IPS-20b (cell line): ENCODE measurements around the gene HDAC1.
"Not testable (repeated sequence)": the region's sequence is repeated elsewhere in the genome, so short reads cannot be mapped to it uniquely, and the experiment has no call there.

Experiments
- H3K27ac ChIP-seq: one replicate; pipeline ENCODE4 v1.5.1; 2013; ENCODE audit warnings: low read length
- H3K27me3 ChIP-seq: 2 replicates; pipeline ENCODE4 v1.6.1; 2013; ENCODE audit warnings: mild to moderate bottlenecking, low read length, inconsistent platforms; ENCODE audit not compliant: insufficient read depth
- H3K36me3 ChIP-seq: 2 replicates; pipeline ENCODE4 v1.6.1; 2013; ENCODE audit warnings: low read depth, mild to moderate bottlenecking, inconsistent platforms, low read length, moderate library complexity; ENCODE audit not compliant: insufficient read depth
- H3K4me1 ChIP-seq: 2 replicates; pipeline ENCODE4 v1.6.1; 2013; ENCODE audit warnings: mild to moderate bottlenecking, control low read depth, inconsistent platforms, low read length, moderate library complexity; ENCODE audit not compliant: insufficient read depth
- H3K4me3 ChIP-seq: 2 replicates; pipeline ENCODE4 v1.5.1; 2013; ENCODE audit warnings: mild to moderate bottlenecking, low read length, inconsistent platforms
- H3K9ac ChIP-seq: 2 replicates; pipeline ENCODE4 v1.6.1; 2013; ENCODE audit warnings: low read depth, mild to moderate bottlenecking, inconsistent platforms, low read length, moderate library complexity
- H3K9me3 ChIP-seq: 2 replicates; pipeline ENCODE4 v1.6.1; 2013; ENCODE audit warnings: mild to moderate bottlenecking, low read depth, low read length, inconsistent platforms; ENCODE audit not compliant: insufficient read depth

HDAC1 gene

DNA sequence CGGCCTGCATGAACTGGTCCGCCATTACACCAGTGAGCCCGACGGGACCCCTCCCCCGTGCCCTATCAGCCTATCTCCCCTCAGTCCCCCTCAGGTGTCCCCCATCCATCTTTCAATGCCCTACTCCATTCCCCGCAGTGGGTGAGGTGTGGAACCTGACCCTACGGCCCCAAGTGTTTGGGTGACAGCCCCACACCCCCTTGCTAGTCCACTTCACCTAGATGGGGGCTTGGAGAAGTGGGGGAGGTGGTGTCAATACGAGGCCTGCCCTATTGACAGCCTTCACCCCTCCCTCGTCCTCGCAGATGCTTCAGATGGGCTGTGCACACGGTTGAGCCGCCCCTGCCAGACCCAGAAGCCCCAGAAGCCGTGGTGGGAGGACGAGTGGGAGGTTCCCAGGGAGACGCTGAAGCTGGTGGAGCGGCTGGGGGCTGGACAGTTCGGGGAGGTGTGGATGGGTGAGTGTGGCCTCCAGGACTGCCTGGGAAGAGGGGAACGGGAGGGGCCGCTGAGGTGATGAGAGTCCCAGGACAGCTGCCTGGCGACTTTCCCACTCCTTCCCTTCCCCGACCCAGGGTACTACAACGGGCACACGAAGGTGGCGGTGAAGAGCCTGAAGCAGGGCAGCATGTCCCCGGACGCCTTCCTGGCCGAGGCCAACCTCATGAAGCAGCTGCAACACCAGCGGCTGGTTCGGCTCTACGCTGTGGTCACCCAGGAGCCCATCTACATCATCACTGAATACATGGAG, 15.7 kb upstream of the HDAC1 start:
- H3K4me1 ChIP-seq = peaks cover 18% of the 10 kb centered on the region; the same call in 1 of the 2 replicates
- H3K9me3 ChIP-seq = no peaks in the 10 kb centered on the region
- no peak overlapping the region for H3K4me3 ChIP-seq
- no peaks in the 10 kb centered on the region for H3K27me3 ChIP-seq
- H3K36me3 ChIP-seq = peaks cover 20% of the 10 kb centered on the region; the same call in 1 of the 2 replicates
- no peak overlapping the region for H3K9ac ChIP-seq
- no peak overlapping the region for H3K27ac ChIP-seq

DNA sequence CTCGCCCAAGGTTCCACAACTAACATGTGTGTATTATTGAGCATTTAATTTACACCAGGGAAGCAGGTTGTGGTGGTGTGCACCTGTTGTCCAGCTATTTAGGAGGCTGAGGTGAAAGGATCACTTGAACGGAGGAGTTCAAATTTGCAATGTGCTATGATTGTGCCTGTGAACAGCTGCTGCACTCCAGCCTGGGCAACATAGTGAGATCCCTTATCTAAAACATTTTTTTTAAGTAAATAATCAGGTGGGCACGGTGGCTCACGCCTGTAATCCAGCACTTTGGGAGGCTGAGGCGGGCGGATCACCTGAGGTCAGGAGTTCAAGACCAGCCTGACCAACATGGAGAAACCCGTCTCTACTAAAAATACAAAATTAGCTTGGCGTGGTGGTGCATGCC, 7.1 kb upstream of the HDAC1 start:
- H3K27ac ChIP-seq, H3K9ac ChIP-seq, H3K4me1 ChIP-seq, H3K9me3 ChIP-seq, H3K27me3 ChIP-seq, H3K4me3 ChIP-seq: not testable (repeated sequence)
- H3K36me3 ChIP-seq = peaks cover 16% of the 10 kb centered on the region; the same call in 1 of the 2 replicates

DNA sequence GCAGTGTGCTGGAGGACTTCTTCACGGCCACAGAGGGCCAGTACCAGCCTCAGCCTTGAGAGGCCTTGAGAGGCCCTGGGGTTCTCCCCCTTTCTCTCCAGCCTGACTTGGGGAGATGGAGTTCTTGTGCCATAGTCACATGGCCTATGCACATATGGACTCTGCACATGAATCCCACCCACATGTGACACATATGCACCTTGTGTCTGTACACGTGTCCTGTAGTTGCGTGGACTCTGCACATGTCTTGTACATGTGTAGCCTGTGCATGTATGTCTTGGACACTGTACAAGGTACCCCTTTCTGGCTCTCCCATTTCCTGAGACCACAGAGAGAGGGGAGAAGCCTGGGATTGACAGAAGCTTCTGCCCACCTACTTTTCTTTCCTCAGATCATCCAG, 6.2 kb upstream of the HDAC1 start:
- H3K4me1 ChIP-seq = no peaks in the 10 kb centered on the region
- H3K9ac ChIP-seq = no peak overlapping the region
- no peak overlapping the region for H3K4me3 ChIP-seq
- H3K36me3 ChIP-seq = peaks cover 10% of the 10 kb centered on the region; the same call in 1 of the 2 replicates
- no peaks in the 10 kb centered on the region for H3K9me3 ChIP-seq
- H3K27ac ChIP-seq = no peak overlapping the region
- no peaks in the 10 kb centered on the region for H3K27me3 ChIP-seq

DNA sequence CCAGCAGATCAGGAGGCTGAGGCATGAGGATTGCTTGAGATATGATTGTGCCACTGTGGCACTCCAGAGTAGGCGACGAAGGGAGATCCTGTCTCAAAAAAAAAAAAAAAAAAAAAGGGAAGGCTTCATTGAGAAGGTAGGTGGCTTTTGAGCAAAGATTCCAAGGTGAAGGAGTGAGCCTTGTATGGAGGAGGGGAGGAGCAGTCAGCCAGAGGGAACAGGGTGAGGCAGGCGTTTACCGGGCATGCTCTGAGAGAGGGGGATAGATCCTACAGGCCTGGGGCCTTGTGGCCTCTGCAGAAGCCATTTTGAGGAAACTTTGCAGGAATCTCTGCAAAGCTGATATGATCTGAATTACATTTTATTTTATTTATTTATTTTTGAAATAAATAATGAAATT, 5.1 kb upstream of the HDAC1 start:
- H3K36me3 ChIP-seq = 0 out of 2 replicates have a peak, but pooled peaks cover 6% of the 10 kb centered on the region
- no peak overlapping the region; the same call in 1 of the 2 replicates for H3K9ac ChIP-seq
- no peak overlapping the region for H3K27ac ChIP-seq

DNA sequence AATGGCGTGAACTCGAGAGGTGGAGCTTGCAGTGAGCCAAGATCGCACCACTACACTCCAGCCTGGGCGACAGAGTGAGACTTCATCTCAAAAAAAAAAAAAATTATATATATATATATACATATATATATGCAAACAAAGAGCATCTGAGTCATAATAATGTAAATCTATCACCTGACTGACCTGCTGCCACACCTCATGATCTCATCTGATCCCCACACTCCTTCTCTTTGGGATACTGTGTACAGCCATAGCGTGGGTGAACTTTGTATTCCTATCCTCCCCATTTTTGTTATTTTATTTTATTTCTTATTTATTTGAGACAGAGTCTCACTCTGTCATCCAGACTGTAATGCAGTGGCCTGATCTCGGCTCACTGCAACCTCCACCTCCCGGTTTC, 2.6 kb upstream of the HDAC1 start:
- Histone ChIP-seq H3K9me3 (no peaks in the 10 kb centered on the region), H3K27ac (no peak overlapping the region), H3K4me1 (no peaks in the 10 kb centered on the region), H3K4me3 (no peak overlapping the region), H3K27me3 (no peaks in the 10 kb centered on the region), H3K36me3 (0 out of 2 replicates have a peak, but pooled peaks cover 6% of the 10 kb centered on the region), H3K9ac (no peak overlapping the region)

More for the DNA sequence above, 5.1 kb upstream of the HDAC1 start:
- Histone ChIP-seq H3K4me3 (no peak overlapping the region), H3K27me3 (no peaks in the 10 kb centered on the region), H3K4me1 (no peaks in the 10 kb centered on the region), H3K9me3 (no peaks in the 10 kb centered on the region)

DNA sequence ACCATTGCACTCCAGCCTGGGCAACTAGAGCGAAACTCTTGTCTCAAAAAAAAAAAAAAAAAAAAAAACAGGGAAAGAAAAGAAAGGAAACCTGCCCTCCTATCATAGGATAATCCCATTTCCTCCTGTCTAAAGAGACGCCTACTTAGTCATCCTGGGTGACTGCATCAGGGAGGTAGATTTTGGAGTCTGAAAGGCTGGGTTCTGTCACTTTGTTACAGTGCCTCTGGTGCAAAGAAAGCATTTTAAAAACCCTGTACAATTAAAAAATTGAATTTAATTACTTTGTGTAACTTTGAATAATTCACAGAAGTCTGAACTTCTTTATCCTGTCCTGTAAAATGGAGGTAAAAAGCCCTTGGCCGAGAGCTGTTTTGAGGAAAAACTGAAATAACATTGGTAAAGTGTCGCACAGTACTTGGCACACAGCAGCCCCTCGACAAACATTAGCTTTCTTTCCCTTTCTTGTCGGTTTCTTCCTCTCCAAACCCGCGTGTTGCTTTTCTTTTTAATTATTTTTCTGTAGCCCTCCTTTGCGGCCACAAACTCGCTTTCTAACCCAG, 657 bp upstream of the HDAC1 start:
- no peaks in the 10 kb centered on the region for H3K36me3 ChIP-seq
- H3K27me3 ChIP-seq = no peaks in the 10 kb centered on the region
- H3K4me1 ChIP-seq = no peaks in the 10 kb centered on the region; the same call in 1 of the 2 replicates
- peak overlapping the region; percentile 92 for H3K4me3 ChIP-seq
- H3K9me3 ChIP-seq = no peaks in the 10 kb centered on the region
- peak overlapping the region; percentile 10; the same call in 1 of the 2 replicates for H3K9ac ChIP-seq
- no peak overlapping the region for H3K27ac ChIP-seq

DNA sequence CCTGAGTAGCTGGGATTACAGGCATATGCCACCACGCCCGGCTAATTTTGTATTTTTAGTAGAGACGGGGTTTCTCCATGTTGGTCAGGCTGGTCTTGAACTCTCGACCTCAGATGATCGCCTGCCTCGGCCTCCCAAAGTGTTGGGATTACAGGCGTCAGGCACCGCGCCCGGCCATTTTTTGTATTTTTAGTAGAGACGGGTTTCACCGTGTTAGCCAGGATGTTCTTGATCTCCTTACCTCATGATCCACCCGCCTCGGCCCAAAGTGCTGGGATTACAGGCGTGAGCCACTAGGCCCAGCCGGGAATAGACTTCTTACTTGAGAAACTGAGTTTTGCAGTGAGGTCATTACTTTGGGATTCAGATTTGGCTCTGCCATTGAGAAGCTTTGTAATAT, 6.3 kb downstream of the HDAC1 start:
- not testable (repeated sequence) for H3K9me3 ChIP-seq, H3K4me3 ChIP-seq, H3K9ac ChIP-seq, H3K4me1 ChIP-seq, H3K27ac ChIP-seq, H3K27me3 ChIP-seq
- peaks cover 12% of the 10 kb centered on the region for H3K36me3 ChIP-seq

DNA sequence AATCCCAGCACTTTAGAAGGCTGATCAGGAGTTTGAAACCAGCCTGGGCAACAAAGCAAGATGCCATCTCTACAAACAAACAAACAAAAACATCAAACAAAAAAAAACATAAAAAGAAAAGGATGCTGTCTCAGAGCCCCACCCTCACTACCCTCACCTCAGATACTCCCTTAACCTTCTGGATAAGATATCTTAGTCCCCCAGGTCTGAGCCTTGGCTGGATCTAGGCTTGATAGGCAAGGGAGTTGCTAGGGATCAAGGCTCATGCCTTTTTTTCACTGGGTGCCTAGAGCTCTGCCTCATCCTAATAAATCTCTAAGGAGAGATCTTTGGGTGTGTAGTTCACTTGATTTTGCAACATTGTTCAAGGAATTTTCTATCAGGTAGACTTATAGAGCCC, 7.4 kb downstream of the HDAC1 start:
- peaks cover 23% of the 10 kb centered on the region for H3K36me3 ChIP-seq
- no peak overlapping the region for H3K27ac ChIP-seq
- H3K27me3 ChIP-seq = no peaks in the 10 kb centered on the region
- no peaks in the 10 kb centered on the region for H3K9me3 ChIP-seq
- H3K4me1 ChIP-seq = peaks cover 2% of the 10 kb centered on the region; the same call in 1 of the 2 replicates
- H3K4me3 ChIP-seq = no peak overlapping the region
- H3K9ac ChIP-seq = no peak overlapping the region

DNA sequence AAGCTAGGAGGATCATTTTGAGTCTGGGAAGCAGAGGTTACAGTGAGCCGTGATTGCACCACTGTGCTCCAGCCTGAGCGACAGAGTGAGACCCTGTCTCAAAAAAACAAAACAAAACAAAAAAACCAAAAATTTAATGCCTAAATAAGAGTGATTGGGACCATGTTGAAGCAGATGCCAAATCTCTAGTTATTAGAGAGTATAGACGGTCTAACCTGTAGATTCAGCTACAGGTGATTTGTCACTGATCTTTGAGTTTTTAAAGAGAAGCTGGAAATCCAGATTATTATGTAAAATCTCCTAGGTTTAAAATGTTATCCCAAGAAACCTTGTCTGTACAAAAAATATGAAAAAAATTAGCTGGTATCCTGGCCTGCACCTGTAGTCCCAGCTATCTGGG, 11.5 kb downstream of the HDAC1 start:
- Histone ChIP-seq H3K9ac (no peak overlapping the region), H3K4me3 (no peak overlapping the region), H3K27ac (no peak overlapping the region), H3K9me3 (peaks cover 4% of the 10 kb centered on the region; the same call in 1 of the 2 replicates), H3K27me3 (no peaks in the 10 kb centered on the region), H3K4me1 (no peaks in the 10 kb centered on the region), H3K36me3 (peaks cover 49% of the 10 kb centered on the region)

DNA sequence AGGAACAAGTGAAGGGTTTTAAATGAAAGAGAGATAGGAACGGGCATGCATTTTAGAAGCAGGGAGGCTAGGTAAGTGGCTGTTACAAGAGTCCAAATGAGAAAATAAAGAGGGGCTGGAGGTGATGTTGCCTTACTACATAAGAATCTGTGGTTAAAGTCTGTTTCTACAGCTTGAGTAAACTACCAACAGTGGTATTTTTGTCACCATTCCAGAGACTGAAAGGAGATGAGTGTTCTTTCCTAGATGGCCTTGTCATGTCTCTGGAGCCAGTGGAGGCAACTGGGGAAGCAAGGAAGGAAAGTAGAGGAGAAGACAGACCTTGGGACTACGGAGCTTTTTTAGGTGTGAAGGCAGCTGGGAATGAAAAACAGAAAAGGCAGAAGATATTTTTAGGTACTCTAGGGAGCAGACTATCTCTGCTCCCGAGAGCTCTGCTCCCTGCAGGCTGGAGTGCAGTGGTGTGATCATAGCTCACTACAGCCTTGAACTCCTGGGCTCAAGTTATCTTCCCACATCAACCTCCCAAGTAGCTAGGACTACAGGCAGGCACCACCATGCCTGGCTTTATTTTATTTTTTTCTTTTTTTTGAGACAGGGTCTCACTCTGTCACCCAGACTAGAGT, 12.2 kb downstream of the HDAC1 start:
- Histone ChIP-seq H3K4me3 (no peak overlapping the region), H3K36me3 (peaks cover 49% of the 10 kb centered on the region), H3K9ac (no peak overlapping the region), H3K27me3 (no peaks in the 10 kb centered on the region), H3K4me1 (no peaks in the 10 kb centered on the region), H3K27ac (no peak overlapping the region), H3K9me3 (peaks cover 4% of the 10 kb centered on the region; the same call in 1 of the 2 replicates)

DNA sequence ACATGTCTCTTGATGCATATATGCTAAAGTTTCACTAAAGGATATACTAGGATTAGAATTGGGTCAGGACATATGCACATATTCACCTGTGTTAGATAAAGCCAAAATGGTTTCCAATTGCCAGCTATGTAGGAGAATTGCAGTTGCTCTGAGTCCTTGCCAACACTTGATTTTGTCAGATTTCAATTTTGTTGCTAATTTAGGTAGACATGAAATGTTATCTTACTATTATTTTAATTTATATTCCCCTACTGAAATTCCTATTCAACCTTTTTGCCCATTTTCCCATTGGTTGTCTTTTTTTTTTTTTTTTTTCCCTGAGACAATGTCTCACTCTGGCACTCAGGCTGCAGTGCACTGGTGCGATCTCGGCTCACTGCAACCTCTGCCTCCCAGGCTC, 13.4 kb downstream of the HDAC1 start:
- H3K4me1 ChIP-seq = no peaks in the 10 kb centered on the region
- no peak overlapping the region for H3K9ac ChIP-seq
- H3K9me3 ChIP-seq = peaks cover 4% of the 10 kb centered on the region; the same call in 1 of the 2 replicates
- no peaks in the 10 kb centered on the region for H3K27me3 ChIP-seq
- H3K4me3 ChIP-seq = no peak overlapping the region
- peaks cover 49% of the 10 kb centered on the region for H3K36me3 ChIP-seq
- no peak overlapping the region for H3K27ac ChIP-seq

DNA sequence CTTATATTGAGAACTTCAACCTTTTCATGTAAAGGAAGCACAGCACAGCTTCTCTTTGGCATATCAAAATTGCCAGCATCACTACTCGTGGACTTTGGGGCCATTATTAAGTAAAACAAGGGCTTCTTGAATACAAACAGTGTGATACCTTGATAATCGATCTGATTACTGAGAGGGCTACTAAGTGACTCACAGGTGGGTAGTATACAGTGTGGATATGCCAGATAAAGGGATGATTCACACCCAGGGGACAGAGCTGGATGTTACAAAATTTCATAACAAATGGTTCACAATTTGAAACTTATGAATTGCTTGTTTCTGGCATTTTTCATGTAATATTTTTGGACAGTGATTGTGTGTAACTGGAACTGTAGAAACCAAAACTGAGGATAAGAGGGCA, 15.4 kb downstream of the HDAC1 start:
- no peak overlapping the region for H3K9ac ChIP-seq
- H3K27ac ChIP-seq = no peak overlapping the region
- H3K36me3 ChIP-seq = peaks cover 46% of the 10 kb centered on the region
- no peak overlapping the region for H3K4me3 ChIP-seq
- H3K27me3 ChIP-seq = no peaks in the 10 kb centered on the region
- no peaks in the 10 kb centered on the region for H3K4me1 ChIP-seq
- peaks cover 4% of the 10 kb centered on the region; the same call in 1 of the 2 replicates for H3K9me3 ChIP-seq
